Smooth muscle cell (in vitro differentiated cells): ENCODE data around the gene EMCN. TPM values are rescaled to one million over a fixed set of nuclear protein-coding genes. Genes with fewer than 3 reads are reported as not detected.

Source experiments
- DNase-seq: peaks from one replicate; lab custom pipeline; 2025; ENCODE audit not compliant: unreplicated experiment; lab: John Stamatoyannopoulos, UW
- H2AFZ ChIP-seq: fragments of 200-600 bp; sonication (generic); 2 replicates; pipeline ENCODE4 v1.6.0; 2016; ENCODE audit warnings: antibody characterized with exemption, low read depth, mild to moderate bottlenecking
- H3F3A ChIP-seq: fragments of 200-600 bp; sonication (generic); 2 replicates; pipeline ENCODE4 v1.6.0; 2017; ENCODE audit warnings: antibody characterized with exemption, low read depth
- H3K27ac ChIP-seq: fragments of 200-600 bp; sonication (generic); 2 replicates; pipeline ENCODE4 v1.5.1; 2016; ENCODE audit warnings: low read depth, mild to moderate bottlenecking
- H3K27me3 ChIP-seq: fragments of 200-600 bp; sonication (generic); 2 replicates; pipeline ENCODE4 v1.6.1; 2016; ENCODE audit warnings: low read depth, mild to moderate bottlenecking
- H3K36me3 ChIP-seq: fragments of 200-600 bp; sonication (generic); 2 replicates; pipeline ENCODE4 v1.5.1; 2016; ENCODE audit warnings: low read depth
- H3K4me1 ChIP-seq: fragments of 200-600 bp; sonication (generic); 2 replicates; pipeline ENCODE4 v1.5.1; 2016; ENCODE audit warnings: low read depth
- H3K4me2 ChIP-seq: fragments of 200-600 bp; sonication (generic); 2 replicates; pipeline ENCODE4 v1.6.0; 2016; ENCODE audit warnings: mild to moderate bottlenecking
- H3K4me3 ChIP-seq: fragments of 200-600 bp; sonication (generic); 2 replicates; pipeline ENCODE4 v1.5.1; 2016; ENCODE audit warnings: mild to moderate bottlenecking
- H3K79me2 ChIP-seq: fragments of 200-600 bp; sonication (generic); 2 replicates; pipeline ENCODE4 v1.6.0; 2016; ENCODE audit warnings: low read depth, mild to moderate bottlenecking
- H3K9ac ChIP-seq: fragments of 200-600 bp; sonication (generic); 2 replicates; pipeline ENCODE4 v1.6.0; 2016; ENCODE audit warnings: low read depth
- H3K9me3 ChIP-seq: fragments of 200-600 bp; sonication (generic); replicated peaks from 2 replicates; pipeline ENCODE4 v1.5.1; 2016; ENCODE audit warnings: low read depth
- H4K20me1 ChIP-seq: fragments of 200-600 bp; sonication (generic); 2 replicates; pipeline ENCODE4 v1.6.0; 2016; ENCODE audit warnings: low read depth
- CTCF ChIP-seq: fragments of 200-600 bp; sonication (generic); IDR thresholded peaks from 2 replicates; pipeline ENCODE4 v1.5.1; 2017; ENCODE audit warnings: borderline replicate concordance, mild to moderate bottlenecking, antibody characterized with exemption; ENCODE audit not compliant: insufficient read depth, poor library complexity, severe bottlenecking
- WGBS: methylation state at CpG from one replicate; pipeline ENCODE4 v1.1.7; 2016; ENCODE audit warnings: low lambda C conversion rate; 5-methylcytosine and 5-hydroxymethylcytosine counted together
- polyA plus RNA-seq: library from polyadenylated mRNA; unstranded; fragments of >200 nt; fragmentation: Nextera tagmentation; extraction: Ambion mirVana; gene quantifications from 2 replicates; pipeline ENCODE4 v1.2.1, GENCODE V29; 2016
- total RNA-seq: library from RNA; depleted of rRNA; stranded (reverse); fragments of >200 nt; gene quantifications from 2 replicates; pipeline ENCODE4 v1.2.3, GENCODE V29; 2014

EMCN gene
- total and polyA plus RNA-seq, 2 experiments from 2014 or later, result not detected

GRCh38 chr4:100361336-100361735 lies 156.5 kb downstream of the EMCN start:
- Histone ChIP-seq H3K4me1 (peaks cover 4% of the 10 kb centered on the region), H3K79me2 (no peaks in the 10 kb centered on the region), H3K27ac (no peak overlapping the region), H3F3A (no peaks in the 10 kb centered on the region), H3K27me3 (no peaks in the 10 kb centered on the region), H2AFZ (no peak overlapping the region), H3K9me3 (no peaks in the 10 kb centered on the region), H4K20me1 (no peaks in the 10 kb centered on the region), H3K9ac (no peak overlapping the region), H3K36me3 (no peaks in the 10 kb centered on the region), H3K4me2 (no peak overlapping the region), H3K4me3 (no peak overlapping the region)
- DNase-seq, result no peak
- no peak for TF ChIP-seq CTCF
- WGBS, result 81% methylated on average over 1 of the region's 1 CpG

DNA sequence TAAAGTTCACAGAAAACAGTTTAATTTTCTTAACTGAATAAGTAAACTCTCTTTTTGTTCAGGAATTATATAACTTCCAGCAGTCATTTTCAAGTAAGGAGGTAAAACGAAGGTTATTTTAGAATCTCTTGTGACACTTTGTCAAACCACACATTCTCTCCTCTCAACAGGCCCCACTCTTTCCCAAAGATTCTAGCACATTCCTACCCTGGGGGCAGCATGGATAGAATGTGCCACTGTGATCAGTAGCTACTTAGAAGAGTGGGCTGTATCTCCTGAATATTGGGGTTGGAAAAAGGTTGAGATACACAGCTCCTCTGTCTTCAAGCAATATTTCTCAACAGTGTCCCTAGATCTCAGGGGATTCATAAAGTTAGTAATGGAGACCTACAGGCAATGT lies 157.6 kb downstream of the EMCN start:
- no peak overlapping the region for H3K4me3 ChIP-seq
- DNase-seq, result no peak
- H2AFZ ChIP-seq, result no peak overlapping the region
- no peak for TF ChIP-seq CTCF
- no peak overlapping the region for H3K4me2 ChIP-seq
- WGBS, result 83% methylated on average over 1 of the region's 1 CpG
- no peak overlapping the region for H3K9ac ChIP-seq
- H3F3A ChIP-seq, result no peaks in the 10 kb centered on the region
- H3K9me3 ChIP-seq, result no peaks in the 10 kb centered on the region
- H4K20me1 ChIP-seq, result no peaks in the 10 kb centered on the region
- H3K27me3 ChIP-seq, result no peaks in the 10 kb centered on the region
- no peaks in the 10 kb centered on the region for H3K36me3 ChIP-seq
- no peaks in the 10 kb centered on the region for H3K4me1 ChIP-seq
- no peaks in the 10 kb centered on the region for H3K79me2 ChIP-seq
- no peak overlapping the region for H3K27ac ChIP-seq

DNA sequence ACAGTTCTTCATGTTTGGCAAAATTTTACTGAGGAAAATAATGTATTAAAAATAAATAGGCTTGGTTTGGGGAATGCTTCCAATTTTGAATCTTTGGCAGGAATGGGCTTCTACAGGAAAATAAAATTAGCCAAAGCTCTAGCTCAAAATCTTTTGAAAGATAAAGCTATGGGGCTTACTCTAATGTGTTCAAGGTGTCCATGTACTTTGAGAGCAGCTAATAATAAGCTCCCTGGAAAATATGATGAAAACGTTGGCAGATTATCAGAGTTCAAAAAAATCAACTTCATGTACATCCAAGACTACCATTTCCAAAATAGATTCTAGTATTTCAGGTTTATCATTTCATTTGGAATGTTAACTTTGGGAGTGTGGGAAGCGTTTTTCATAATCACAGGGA lies 158.4 kb downstream of the EMCN start:
- no peak overlapping the region for H3K9ac ChIP-seq
- H3K27me3 ChIP-seq, result no peaks in the 10 kb centered on the region
- H3K36me3 ChIP-seq, result no peaks in the 10 kb centered on the region
- no peak overlapping the region for H2AFZ ChIP-seq
- H3K27ac ChIP-seq, result no peak overlapping the region
- no peaks in the 10 kb centered on the region for H4K20me1 ChIP-seq
- TF ChIP-seq CTCF, result no peak
- no peaks in the 10 kb centered on the region for H3F3A ChIP-seq
- 73% methylated on average over 2 of the region's 2 CpGs for WGBS
- no peak overlapping the region for H3K4me2 ChIP-seq
- no peak overlapping the region for H3K4me3 ChIP-seq
- no peak for DNase-seq
- no peaks in the 10 kb centered on the region for H3K9me3 ChIP-seq
- no peaks in the 10 kb centered on the region for H3K79me2 ChIP-seq
- H3K4me1 ChIP-seq, result no peaks in the 10 kb centered on the region

DNA sequence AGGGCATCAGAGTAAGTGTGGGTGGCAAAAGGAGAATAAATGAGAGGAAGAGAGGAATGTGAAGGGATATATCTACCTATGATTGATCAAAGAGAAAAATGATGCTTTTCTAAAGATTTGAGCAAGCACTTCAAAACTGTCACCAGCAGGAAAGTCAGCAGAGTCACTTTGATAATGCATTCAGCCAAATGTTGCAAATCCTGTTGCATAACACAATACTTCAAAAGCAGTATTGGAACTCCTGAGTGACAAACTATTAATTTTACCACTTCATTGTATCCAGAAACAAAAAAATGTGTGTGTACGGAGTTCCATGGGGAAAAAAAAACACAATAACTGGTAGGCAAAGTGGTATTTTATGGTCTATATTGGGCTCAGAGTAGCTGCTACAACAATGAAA lies 160.3 kb downstream of the EMCN start:
- Histone ChIP-seq H3K4me1 (no peaks in the 10 kb centered on the region), H3K4me2 (no peak overlapping the region), H3K4me3 (no peak overlapping the region), H3K36me3 (no peaks in the 10 kb centered on the region), H3K79me2 (no peaks in the 10 kb centered on the region), H2AFZ (no peak overlapping the region), H3K27ac (no peak overlapping the region), H3K9ac (no peak overlapping the region), H3F3A (no peaks in the 10 kb centered on the region), H4K20me1 (no peaks in the 10 kb centered on the region), H3K9me3 (no peaks in the 10 kb centered on the region), H3K27me3 (no peaks in the 10 kb centered on the region)
- TF ChIP-seq CTCF, result no peak
- DNase-seq, result no peak
- WGBS, result 73% methylated on average over 1 of the region's 1 CpG
